HG03095 (cell line): ENCODE data around the gene KCTD10.
"Not testable (repeated sequence)": the region's sequence is repeated elsewhere in the genome, so short reads cannot be mapped to it uniquely, and the experiment has no call there.

Experiments used
- ATAC-seq: cut with Tn5 transposase; IDR thresholded peaks from one replicate; pipeline ENCODE4 v1.9.1; 2021; ENCODE audit warnings: moderate library complexity; ENCODE audit not compliant: unreplicated experiment

KCTD10 gene

DNA sequence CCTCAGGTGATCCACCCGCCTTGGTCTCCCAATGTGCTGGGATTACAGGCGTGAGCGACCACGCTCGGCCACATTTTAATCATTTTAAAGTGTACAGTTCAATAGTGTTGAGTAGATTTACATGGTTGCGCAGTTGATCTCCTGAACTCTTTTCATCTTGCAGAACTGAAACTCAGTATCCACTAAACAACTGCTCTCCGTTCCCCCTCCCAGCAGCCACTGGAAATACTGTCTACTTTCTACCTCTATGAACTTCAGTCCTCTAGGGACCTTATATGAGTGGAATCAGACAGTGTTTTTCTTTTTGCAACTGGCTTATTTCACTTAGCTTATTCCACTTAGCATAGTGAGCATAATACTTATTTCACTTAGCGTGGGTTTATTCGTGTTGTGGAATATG lies 53.7 kb downstream of the KCTD10 start:
- ATAC-seq = no peak

- no peak for ATAC-seq
Measured at GRCh38 chr12:109422251-109422650, 54.8 kb downstream of the KCTD10 start.

DNA sequence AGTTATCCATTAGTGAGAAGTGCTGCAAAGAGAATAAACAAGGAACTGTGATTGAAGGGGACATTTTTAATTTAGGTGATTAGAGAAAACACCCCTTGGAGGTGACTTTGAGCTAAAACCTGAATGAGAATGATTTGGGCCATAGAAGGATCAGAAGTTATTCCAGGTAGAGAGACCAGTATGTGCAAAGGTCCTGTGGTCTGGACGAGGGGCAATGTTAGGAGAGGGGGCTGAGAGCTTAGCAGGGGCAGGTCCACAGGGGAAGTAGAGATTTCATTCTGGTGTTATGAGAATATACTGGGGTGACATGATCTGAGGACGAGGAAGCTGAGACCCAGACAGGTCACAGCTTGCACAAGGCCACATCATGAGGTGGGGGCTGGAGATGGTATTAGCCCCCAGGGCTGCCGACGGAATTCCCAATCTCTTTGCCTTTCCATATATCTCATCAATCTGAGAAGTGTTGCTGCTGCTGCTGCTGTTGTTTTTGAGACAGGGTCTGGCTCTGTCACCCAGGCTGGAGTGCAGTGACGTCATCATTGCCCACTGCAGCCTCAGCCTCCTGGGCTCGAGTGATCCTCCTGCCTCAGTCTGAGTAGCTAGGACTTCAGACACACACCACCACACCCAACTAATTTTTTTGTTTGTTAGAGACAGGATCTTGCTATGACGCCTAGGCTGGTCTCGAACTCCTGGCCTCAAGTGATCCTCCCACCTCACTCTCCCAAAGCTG lies 55.6 kb downstream of the KCTD10 start:
- no peak for ATAC-seq

- no peak for ATAC-seq
Measured at GRCh38 chr12:109418848-109419480, 58.1 kb downstream of the KCTD10 start.

DNA sequence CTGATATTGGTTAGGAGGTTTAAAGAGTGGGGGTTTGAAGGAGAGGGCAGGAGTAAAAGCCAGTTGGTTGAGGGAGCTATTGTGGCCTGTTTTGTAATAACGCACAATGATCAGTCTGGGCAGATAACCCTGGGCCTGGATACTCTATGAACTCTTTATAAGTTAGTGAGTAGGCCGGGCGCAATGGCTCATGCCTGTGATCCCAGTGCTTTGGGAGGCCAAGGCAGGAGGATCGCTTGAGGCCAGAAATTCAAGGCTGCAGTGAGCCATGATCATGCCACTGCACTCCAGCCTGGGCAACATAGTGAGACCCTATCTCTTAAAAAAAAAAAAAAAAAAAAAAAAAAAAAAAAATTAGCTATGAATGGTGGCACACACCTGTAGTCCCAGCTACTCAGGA lies 71.0 kb downstream of the KCTD10 start:
- ATAC-seq = not testable (repeated sequence)

GRCh38 chr12:109404841-109405240 lies 72.3 kb downstream of the KCTD10 start:
- ATAC-seq = not testable (repeated sequence)
